ENCODE measurements around the gene ARHGEF25. TPM values are rescaled to one million over a fixed set of nuclear protein-coding genes. Genes with fewer than 3 reads are reported as not detected.

ARHGEF25 gene
- polyA plus RNA-seq, 1 experiment, result 26.0 TPM

- CTCF ChIA-PET, result interaction anchor here (1.0 to 4.8 kb wide), 7 partner anchors 8 to 145 kb away, joined by 3 to 35 read pairs (median 6); partner anchors contain the start of genes B4GALNT1 and GLI1
- TF ChIP-seq CTCF (IDR thresholded peaks at IDR 0.05; ENCODE audit: insufficient read depth, low read depth, low read length), result no peak
- Histone ChIP-seq H3K27me3 (ENCODE audit: control insufficient read depth, insufficient read depth, low read length) (no peaks in the 10 kb centered on the region; the same call in 1 of the 2 replicates), H3K36me3 (ENCODE audit: control insufficient read depth, insufficient read depth, low read length) (peaks cover 3% of the 10 kb centered on the region; the same call in 1 of the 2 replicates), H3K4me3 (ENCODE audit: low read depth, low read length) (peak overlapping the region; percentile 94)
- POLR2A ChIA-PET, result interaction anchor here (0.8 kb wide), 1 partner anchor 12 kb away, joined by 5 read pairs; no protein-coding TSS in a partner anchor
- no peak for DNase-seq (ENCODE audit: low read depth)
These were observed 19.4 kb upstream of the ARHGEF25 start for GRCh38 chr12:57591782-57592325.

DNA sequence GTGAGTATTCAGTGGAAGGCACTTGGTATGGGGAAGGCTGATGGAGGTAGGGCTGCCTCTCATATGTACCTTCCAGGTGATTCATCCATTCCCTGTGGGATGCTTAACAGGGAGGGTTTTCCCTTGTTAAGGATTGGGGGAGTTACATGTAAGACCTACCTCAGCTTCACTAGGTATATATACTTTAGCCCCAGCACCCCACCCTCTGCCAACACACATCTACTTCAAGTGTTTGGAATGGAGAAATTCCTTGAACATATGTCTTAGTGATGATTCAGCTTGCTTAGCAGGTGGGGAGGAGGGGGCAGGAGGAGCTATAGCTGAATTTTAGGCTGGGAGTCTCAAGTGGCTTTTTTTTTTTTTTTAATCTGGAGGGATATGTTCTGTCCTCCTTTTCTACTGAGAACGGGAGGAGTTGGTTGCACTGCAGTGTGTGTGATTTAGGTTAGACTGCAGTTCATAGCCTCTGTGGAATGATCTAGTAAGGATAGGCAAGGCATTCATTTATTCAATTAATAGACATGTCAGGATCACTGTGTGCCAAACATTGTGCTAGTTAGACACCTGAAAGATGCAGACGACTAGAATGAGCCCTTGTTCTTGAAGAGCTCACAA lies 18.6 kb upstream of the ARHGEF25 start:
- DNase-seq (ENCODE audit: low read depth), result no peak
- Histone ChIP-seq H3K27me3 (ENCODE audit: control insufficient read depth, insufficient read depth, low read length) (no peaks in the 10 kb centered on the region), H3K36me3 (ENCODE audit: control insufficient read depth, insufficient read depth, low read length) (peaks cover 3% of the 10 kb centered on the region; the same call in 1 of the 2 replicates), H3K4me3 (ENCODE audit: low read depth, low read length) (no peak overlapping the region)
- no peak for TF ChIP-seq CTCF (IDR thresholded peaks at IDR 0.05; ENCODE audit: insufficient read depth, low read depth, low read length)
- CTCF ChIA-PET, result interaction anchor here (0.6 to 4.8 kb wide), 4 partner anchors 9 to 148 kb away, joined by 3 to 35 read pairs (median 18); no protein-coding TSS in a partner anchor
- POLR2A ChIA-PET, result interaction anchor here (0.8 kb wide), 1 partner anchor 11 kb away, joined by 5 read pairs; no protein-coding TSS in a partner anchor

GRCh38 chr12:57593187-57593586 lies 18.0 kb upstream of the ARHGEF25 start:
- no peak for DNase-seq (ENCODE audit: low read depth)
- peaks cover 3% of the 10 kb centered on the region; the same call in 1 of the 2 replicates for H3K36me3 ChIP-seq (ENCODE audit: control insufficient read depth, insufficient read depth, low read length)
- CTCF ChIA-PET, result interaction anchor here (0.6 to 4.8 kb wide), 4 partner anchors 10 to 147 kb away, joined by 3 to 35 read pairs (median 18); no protein-coding TSS in a partner anchor
- POLR2A ChIA-PET, result no interaction called here
- TF ChIP-seq CTCF (IDR thresholded peaks at IDR 0.05; ENCODE audit: insufficient read depth, low read depth, low read length), result no peak
- H3K4me3 ChIP-seq (ENCODE audit: low read depth, low read length), result no peak overlapping the region
- H3K27me3 ChIP-seq (ENCODE audit: control insufficient read depth, insufficient read depth, low read length), result no peaks in the 10 kb centered on the region

DNA sequence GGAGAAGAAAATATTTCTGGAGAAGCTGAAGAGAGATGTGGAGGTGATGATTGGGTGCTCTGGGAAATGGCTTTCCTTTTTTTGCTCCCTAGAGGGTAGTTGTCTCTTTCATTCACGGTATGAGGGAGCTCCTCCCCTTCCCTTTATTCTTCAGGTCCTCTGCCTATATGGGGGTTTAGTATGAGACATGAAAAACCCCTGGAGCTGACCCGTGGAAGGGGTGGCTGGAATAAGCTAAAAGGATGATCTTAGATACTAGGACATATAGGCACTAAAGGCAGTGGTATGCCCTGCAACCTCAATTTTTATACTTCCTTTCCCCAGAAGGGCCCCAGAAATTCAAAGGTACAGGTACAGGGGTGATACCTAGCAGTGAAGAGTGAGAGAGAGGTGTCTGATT lies 10.8 kb upstream of the ARHGEF25 start:
- peaks cover 4% of the 10 kb centered on the region for H3K36me3 ChIP-seq (ENCODE audit: control insufficient read depth, insufficient read depth, low read length)
- POLR2A ChIA-PET, result no interaction called here
- H3K4me3 ChIP-seq (ENCODE audit: low read depth, low read length), result no peak overlapping the region

More for the DNA sequence above, 10.8 kb upstream of the ARHGEF25 start:
- H3K27me3 ChIP-seq (ENCODE audit: control insufficient read depth, insufficient read depth, low read length), result no peaks in the 10 kb centered on the region
- no peak for DNase-seq (ENCODE audit: low read depth)
- TF ChIP-seq CTCF (IDR thresholded peaks at IDR 0.05; ENCODE audit: insufficient read depth, low read depth, low read length), result no peak
- CTCF ChIA-PET, result interaction anchor here (1.1 to 2.6 kb wide), 4 partner anchors 14 to 32 kb away, joined by 5 to 17 read pairs (median 8); partner anchors contain the start of gene B4GALNT1
